ENCODE data around the gene CHAD.

Gene CHAD

GRCh38 chr17:50468304-50469207 lies at the start of gene CHAD:
Gene CHAD (minus strand): TSS chr17:50468880. CDS start chr17:50468813, 67 bp downstream.
- DNase-seq = no peak

- no peak for DNase-seq
These were observed 49.1 kb upstream of the CHAD start for GRCh38 chr17:50517504-50518383.

- no peak for DNase-seq
These were observed 48.3 kb upstream of the CHAD start for GRCh38 chr17:50517011-50517410.

GRCh38 chr17:50514936-50515702 lies 46.4 kb upstream of the CHAD start:
- no peak for DNase-seq

- DNase-seq = no peak
These were observed 45.7 kb upstream of the CHAD start for GRCh38 chr17:50514388-50514787.

GRCh38 chr17:50513495-50513894 lies 44.8 kb upstream of the CHAD start:
- no peak for DNase-seq

- no peak for DNase-seq
These were observed 42.4 kb upstream of the CHAD start for GRCh38 chr17:50511058-50511457.

- DNase-seq = no peak
These were observed 40.1 kb upstream of the CHAD start for GRCh38 chr17:50508573-50509460.

- DNase-seq = no peak
These were observed 39.3 kb upstream of the CHAD start, which contains the start of gene MYCBPAP for GRCh38 chr17:50507871-50508572. Gene MYCBPAP (plus strand): TSS chr17:50508439. CDS start chr17:50508675, 236 bp downstream.

- DNase-seq = no peak
These were observed 37.6 kb upstream of the CHAD start for GRCh38 chr17:50506298-50506697.

GRCh38 chr17:50505591-50506130 lies 37.0 kb upstream of the CHAD start:
- DNase-seq = no peak

- DNase-seq = no peak
These were observed 33.8 kb upstream of the CHAD start for GRCh38 chr17:50502301-50502990.

- no peak for DNase-seq
These were observed 32.4 kb upstream of the CHAD start for GRCh38 chr17:50501054-50501453.

GRCh38 chr17:50499721-50500120 lies 31.0 kb upstream of the CHAD start:
- no peak for DNase-seq

GRCh38 chr17:50499270-50499669 lies 30.6 kb upstream of the CHAD start:
- no peak for DNase-seq

GRCh38 chr17:50498021-50498874 lies 29.6 kb upstream of the CHAD start:
- no peak for DNase-seq

GRCh38 chr17:50495918-50496317 lies 27.2 kb upstream of the CHAD start:
- DNase-seq = no peak

- no peak for DNase-seq
These were observed 26.6 kb upstream of the CHAD start for GRCh38 chr17:50495217-50495823.

- no peak for DNase-seq
These were observed 25.1 kb upstream of the CHAD start for GRCh38 chr17:50493744-50494143.

Measured in NCI-H187 treated with DMSO at 0.1 percent for 48 hours (cell line).